Ishikawa (cell line): ENCODE measurements around the gene CDC45.

Source experiments
- CEBPB ChIP-seq: IDR thresholded peaks from 2 replicates; pipeline ENCODE4 v1.6.1; 2012
- CREB1 ChIP-seq: IDR thresholded peaks from 2 replicates; pipeline ENCODE4 v1.6.1; 2012; ENCODE audit warnings: low read depth
- EGR1 ChIP-seq: IDR thresholded peaks from 2 replicates; pipeline ENCODE4 v1.6.1; 2012
- EP300 ChIP-seq: IDR thresholded peaks from 2 replicates; pipeline ENCODE4 v1.6.1; 2012; ENCODE audit warnings: borderline replicate concordance
- FOXM1 ChIP-seq: IDR thresholded peaks from 2 replicates; pipeline ENCODE4 v1.6.1; 2012; ENCODE audit warnings: low read depth, borderline replicate concordance
- MAX ChIP-seq: IDR thresholded peaks from 2 replicates; pipeline ENCODE4 v1.6.1; 2012
- NFIC ChIP-seq: IDR thresholded peaks from 2 replicates; pipeline ENCODE4 v1.6.1; 2012
- RAD21 ChIP-seq: IDR thresholded peaks from 2 replicates; pipeline ENCODE4 v1.6.1; 2012; ENCODE audit warnings: low read depth
- TAF1 ChIP-seq: IDR thresholded peaks from 2 replicates; pipeline ENCODE4 v1.6.1; 2012; ENCODE audit warnings: low read depth, mild to moderate bottlenecking
- TCF12 ChIP-seq: IDR thresholded peaks from 2 replicates; pipeline ENCODE4 v1.6.1; 2012; ENCODE audit warnings: low read depth
- TEAD4 ChIP-seq: IDR thresholded peaks from 2 replicates; pipeline ENCODE4 v1.6.1; 2012
- YY1 ChIP-seq: IDR thresholded peaks from 2 replicates; pipeline ENCODE4 v1.6.1; 2012; ENCODE audit warnings: low read depth
- TF ChIP-seq, protein P1 (sequence below): IDR thresholded peaks from 2 replicates; pipeline ENCODE4 v1.6.1; 2012; ENCODE audit warnings: low read depth, mild to moderate bottlenecking
- TF ChIP-seq, protein P2 (sequence below): IDR thresholded peaks from 2 replicates; pipeline ENCODE4 v1.6.1; 2012

- TF ChIP-seq, protein P1, sequence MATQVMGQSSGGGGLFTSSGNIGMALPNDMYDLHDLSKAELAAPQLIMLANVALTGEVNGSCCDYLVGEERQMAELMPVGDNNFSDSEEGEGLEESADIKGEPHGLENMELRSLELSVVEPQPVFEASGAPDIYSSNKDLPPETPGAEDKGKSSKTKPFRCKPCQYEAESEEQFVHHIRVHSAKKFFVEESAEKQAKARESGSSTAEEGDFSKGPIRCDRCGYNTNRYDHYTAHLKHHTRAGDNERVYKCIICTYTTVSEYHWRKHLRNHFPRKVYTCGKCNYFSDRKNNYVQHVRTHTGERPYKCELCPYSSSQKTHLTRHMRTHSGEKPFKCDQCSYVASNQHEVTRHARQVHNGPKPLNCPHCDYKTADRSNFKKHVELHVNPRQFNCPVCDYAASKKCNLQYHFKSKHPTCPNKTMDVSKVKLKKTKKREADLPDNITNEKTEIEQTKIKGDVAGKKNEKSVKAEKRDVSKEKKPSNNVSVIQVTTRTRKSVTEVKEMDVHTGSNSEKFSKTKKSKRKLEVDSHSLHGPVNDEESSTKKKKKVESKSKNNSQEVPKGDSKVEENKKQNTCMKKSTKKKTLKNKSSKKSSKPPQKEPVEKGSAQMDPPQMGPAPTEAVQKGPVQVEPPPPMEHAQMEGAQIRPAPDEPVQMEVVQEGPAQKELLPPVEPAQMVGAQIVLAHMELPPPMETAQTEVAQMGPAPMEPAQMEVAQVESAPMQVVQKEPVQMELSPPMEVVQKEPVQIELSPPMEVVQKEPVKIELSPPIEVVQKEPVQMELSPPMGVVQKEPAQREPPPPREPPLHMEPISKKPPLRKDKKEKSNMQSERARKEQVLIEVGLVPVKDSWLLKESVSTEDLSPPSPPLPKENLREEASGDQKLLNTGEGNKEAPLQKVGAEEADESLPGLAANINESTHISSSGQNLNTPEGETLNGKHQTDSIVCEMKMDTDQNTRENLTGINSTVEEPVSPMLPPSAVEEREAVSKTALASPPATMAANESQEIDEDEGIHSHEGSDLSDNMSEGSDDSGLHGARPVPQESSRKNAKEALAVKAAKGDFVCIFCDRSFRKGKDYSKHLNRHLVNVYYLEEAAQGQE = no peak
- TF ChIP-seq TAF1 = no peak
- TF ChIP-seq RAD21 = no peak
- TF ChIP-seq CREB1 = no peak
- TF ChIP-seq YY1 = no peak
- no peak for TF ChIP-seq FOXM1
- TF ChIP-seq NFIC = no peak
- TF ChIP-seq EP300 = no peak
- no peak for TF ChIP-seq CEBPB
- TF ChIP-seq EGR1 = no peak
- TF ChIP-seq MAX = no peak
- TF ChIP-seq TCF12 = no peak
- TF ChIP-seq, protein P2, sequence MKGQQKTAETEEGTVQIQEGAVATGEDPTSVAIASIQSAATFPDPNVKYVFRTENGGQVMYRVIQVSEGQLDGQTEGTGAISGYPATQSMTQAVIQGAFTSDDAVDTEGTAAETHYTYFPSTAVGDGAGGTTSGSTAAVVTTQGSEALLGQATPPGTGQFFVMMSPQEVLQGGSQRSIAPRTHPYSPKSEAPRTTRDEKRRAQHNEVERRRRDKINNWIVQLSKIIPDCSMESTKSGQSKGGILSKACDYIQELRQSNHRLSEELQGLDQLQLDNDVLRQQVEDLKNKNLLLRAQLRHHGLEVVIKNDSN = no peak
- no peak for TF ChIP-seq TEAD4
Observed at GRCh38 chr22:19496324-19496630, 16.6 kb downstream of the CDC45 start.
